Measurements from ENCODE around the gene SCLT1.

Gene SCLT1

DNA sequence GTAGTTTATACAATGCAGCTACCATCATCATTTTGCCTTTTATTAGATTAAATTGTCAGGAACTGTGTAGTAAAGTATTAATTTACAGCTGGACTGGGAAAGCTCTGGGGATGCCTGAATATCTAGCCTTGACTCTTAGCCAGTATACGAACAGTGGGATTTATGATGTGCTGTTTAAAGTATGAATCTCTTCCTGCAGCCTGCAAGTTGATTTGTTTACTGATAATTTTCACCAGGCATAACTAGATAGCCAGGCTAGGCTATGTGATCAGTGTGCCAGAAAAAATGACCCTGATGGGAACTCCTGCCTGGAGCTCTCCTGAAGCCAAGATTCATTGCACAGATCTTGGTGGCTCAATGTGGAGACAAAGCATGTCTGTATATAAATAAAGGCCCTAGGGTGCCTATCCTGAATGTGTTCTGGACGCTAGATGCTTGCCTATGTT lies 119.2 kb downstream of the SCLT1 start:
- no peaks in the 10 kb centered on the region for H3K27me3 ChIP-seq (ENCODE audit: control insufficient read depth in 1 of 2, insufficient read depth in 1 of 2, low read length in 2 of 2)
- no peaks in the 10 kb centered on the region for H3K4me1 ChIP-seq (ENCODE audit: control insufficient read depth, insufficient read depth, low read depth, low read length)
- no peak overlapping the region for H3K14ac ChIP-seq (ENCODE audit: low read length in 2 of 2)
- DNase-seq = peak; percentile 36
- H2BK15ac ChIP-seq (ENCODE audit: low read depth, poor library complexity, severe bottlenecking) = no peak overlapping the region
- H3K27ac ChIP-seq (ENCODE audit: low read length, poor library complexity, severe bottlenecking) = no peak overlapping the region
- 36% methylated on average over 2 of the region's 2 CpGs for WGBS
- H3K23ac ChIP-seq (ENCODE audit: low read length in 2 of 2) = no peak overlapping the region
- H3K4me2 ChIP-seq (ENCODE audit: low read length, poor library complexity, severe bottlenecking) = no peak overlapping the region
- H2AK5ac ChIP-seq (ENCODE audit: low read length, severe bottlenecking) = no peak overlapping the region
- no peak overlapping the region for H2BK120ac ChIP-seq (ENCODE audit: low read depth, low read length)
- peaks cover 2 to 8% of the 10 kb centered on the region in 2 experiments for H3K36me3 ChIP-seq (ENCODE audit: control insufficient read depth in 1 of 2, insufficient read depth in 2 of 2, low read depth in 1 of 2, low read length in 2 of 2)
- H3K4ac ChIP-seq (ENCODE audit: low read depth in 1 of 2, low read length in 2 of 2) = no peak overlapping the region
- H2BK12ac ChIP-seq (ENCODE audit: low read length in 2 of 2) = no peak overlapping the region
- H3K18ac ChIP-seq (ENCODE audit: low read depth in 1 of 2, low read length in 2 of 2) = no peak overlapping the region
- no peak overlapping the region for H2BK5ac ChIP-seq (ENCODE audit: low read depth, low read length, poor library complexity, severe bottlenecking)
- H3K9me3 ChIP-seq (ENCODE audit: control insufficient read depth, low read length) = no peaks in the 10 kb centered on the region
- H3K9ac ChIP-seq (ENCODE audit: low read length) = no peak overlapping the region
- H4K8ac ChIP-seq (ENCODE audit: low read length) = no peak overlapping the region
- H3K79me1 ChIP-seq (replicated peaks; ENCODE audit: low read length, poor library complexity, severe bottlenecking) = no peaks in the 10 kb centered on the region
- H3K4me3 ChIP-seq (ENCODE audit: insufficient read depth in 1 of 2, low read depth in 1 of 2, low read length in 2 of 2) = no peak overlapping the region
- no peak overlapping the region for H2AFZ ChIP-seq (ENCODE audit: low read depth, low read length)
- no peak overlapping the region for H4K91ac ChIP-seq (ENCODE audit: low read length)

GRCh38 chr4:128973384-128973783 lies 120.0 kb downstream of the SCLT1 start:
- H4K91ac ChIP-seq (ENCODE audit: low read length) = no peak overlapping the region
- H2BK12ac ChIP-seq (ENCODE audit: low read length in 2 of 2) = no peak overlapping the region
- H4K8ac ChIP-seq (ENCODE audit: low read length) = no peak overlapping the region
- H3K23ac ChIP-seq (ENCODE audit: low read length in 2 of 2) = no peak overlapping the region
- no peak overlapping the region for H3K18ac ChIP-seq (ENCODE audit: low read depth in 1 of 2, low read length in 2 of 2)
- H3K27me3 ChIP-seq (ENCODE audit: control insufficient read depth in 1 of 2, insufficient read depth in 1 of 2, low read length in 2 of 2) = no peaks in the 10 kb centered on the region
- no peak overlapping the region for H3K27ac ChIP-seq (ENCODE audit: low read length, poor library complexity, severe bottlenecking)
- H3K14ac ChIP-seq (ENCODE audit: low read length in 2 of 2) = no peak overlapping the region
- H3K9me3 ChIP-seq (ENCODE audit: control insufficient read depth, low read length) = no peaks in the 10 kb centered on the region
- H3K9ac ChIP-seq (ENCODE audit: low read length) = no peak overlapping the region
- no peak overlapping the region for H2BK15ac ChIP-seq (ENCODE audit: low read depth, poor library complexity, severe bottlenecking)
- no peak overlapping the region for H3K4me2 ChIP-seq (ENCODE audit: low read length, poor library complexity, severe bottlenecking)
- H2BK120ac ChIP-seq (ENCODE audit: low read depth, low read length) = no peak overlapping the region
- peaks cover 3 to 8% of the 10 kb centered on the region in 2 experiments for H3K36me3 ChIP-seq (ENCODE audit: control insufficient read depth in 1 of 2, insufficient read depth in 2 of 2, low read depth in 1 of 2, low read length in 2 of 2)
- no peak for DNase-seq
- no peak overlapping the region for H2AK5ac ChIP-seq (ENCODE audit: low read length, severe bottlenecking)
- no peak overlapping the region for H3K4ac ChIP-seq (ENCODE audit: low read depth in 1 of 2, low read length in 2 of 2)
- H2BK5ac ChIP-seq (ENCODE audit: low read depth, low read length, poor library complexity, severe bottlenecking) = no peak overlapping the region
- H3K4me3 ChIP-seq (ENCODE audit: insufficient read depth in 1 of 2, low read depth in 1 of 2, low read length in 2 of 2) = no peak overlapping the region
- no peak overlapping the region for H2AFZ ChIP-seq (ENCODE audit: low read depth, low read length)
- H3K4me1 ChIP-seq (ENCODE audit: control insufficient read depth, insufficient read depth, low read depth, low read length) = no peaks in the 10 kb centered on the region
- no peaks in the 10 kb centered on the region for H3K79me1 ChIP-seq (replicated peaks; ENCODE audit: low read length, poor library complexity, severe bottlenecking)

- H2BK12ac ChIP-seq (ENCODE audit: low read length in 2 of 2) = no peak overlapping the region
- no peak overlapping the region for H3K4ac ChIP-seq (ENCODE audit: low read depth in 1 of 2, low read length in 2 of 2)
- no peak overlapping the region for H4K8ac ChIP-seq (ENCODE audit: low read length)
- H3K9ac ChIP-seq (ENCODE audit: low read length) = no peak overlapping the region
- H3K18ac ChIP-seq (ENCODE audit: low read depth in 1 of 2, low read length in 2 of 2) = no peak overlapping the region
- H3K9me3 ChIP-seq (ENCODE audit: control insufficient read depth, low read length) = peaks cover 4% of the 10 kb centered on the region
- H3K4me3 ChIP-seq (ENCODE audit: insufficient read depth in 1 of 2, low read depth in 1 of 2, low read length in 2 of 2) = no peak overlapping the region
- H2BK5ac ChIP-seq (ENCODE audit: low read depth, low read length, poor library complexity, severe bottlenecking) = no peak overlapping the region
- H3K14ac ChIP-seq (ENCODE audit: low read length in 2 of 2) = no peak overlapping the region
- H2BK120ac ChIP-seq (ENCODE audit: low read depth, low read length) = no peak overlapping the region
- H2AK5ac ChIP-seq (ENCODE audit: low read length, severe bottlenecking) = no peak overlapping the region
- no peak overlapping the region for H3K23ac ChIP-seq (ENCODE audit: low read length in 2 of 2)
- no peak overlapping the region for H2BK15ac ChIP-seq (ENCODE audit: low read depth, poor library complexity, severe bottlenecking)
- H3K79me1 ChIP-seq (replicated peaks; ENCODE audit: low read length, poor library complexity, severe bottlenecking) = no peaks in the 10 kb centered on the region
- H3K4me1 ChIP-seq (ENCODE audit: control insufficient read depth, insufficient read depth, low read depth, low read length) = no peaks in the 10 kb centered on the region
- no peak for DNase-seq
- H3K36me3 ChIP-seq (ENCODE audit: control insufficient read depth in 1 of 2, insufficient read depth in 2 of 2, low read depth in 1 of 2, low read length in 2 of 2) = peaks cover 0 to 17% of the 10 kb centered on the region in 2 experiments
- H3K27me3 ChIP-seq (ENCODE audit: control insufficient read depth in 1 of 2, insufficient read depth in 1 of 2, low read length in 2 of 2) = no peaks in the 10 kb centered on the region
- H2AFZ ChIP-seq (ENCODE audit: low read depth, low read length) = no peak overlapping the region
- H4K91ac ChIP-seq (ENCODE audit: low read length) = no peak overlapping the region
- H3K27ac ChIP-seq (ENCODE audit: low read length, poor library complexity, severe bottlenecking) = no peak overlapping the region
- no peak overlapping the region for H3K4me2 ChIP-seq (ENCODE audit: low read length, poor library complexity, severe bottlenecking)
Observed at GRCh38 chr4:128961405-128961804, 131.9 kb downstream of the SCLT1 start.

GRCh38 chr4:128958194-128958593 lies 135.1 kb downstream of the SCLT1 start:
- Histone ChIP-seq H3K23ac (ENCODE audit: low read length in 2 of 2) (no peak overlapping the region), H3K27ac (ENCODE audit: low read length, poor library complexity, severe bottlenecking) (no peak overlapping the region), H3K9me3 (ENCODE audit: control insufficient read depth, low read length) (peaks cover 4% of the 10 kb centered on the region), H3K4me1 (ENCODE audit: control insufficient read depth, insufficient read depth, low read depth, low read length) (no peaks in the 10 kb centered on the region), H2BK12ac (ENCODE audit: low read length in 2 of 2) (no peak overlapping the region), H4K91ac (ENCODE audit: low read length) (no peak overlapping the region), H3K79me1 (replicated peaks; ENCODE audit: low read length, poor library complexity, severe bottlenecking) (no peaks in the 10 kb centered on the region), H3K4me3 (ENCODE audit: insufficient read depth in 1 of 2, low read depth in 1 of 2, low read length in 2 of 2) (no peak overlapping the region), H2BK15ac (ENCODE audit: low read depth, poor library complexity, severe bottlenecking) (no peak overlapping the region), H3K18ac (ENCODE audit: low read depth in 1 of 2, low read length in 2 of 2) (no peak overlapping the region), H2BK5ac (ENCODE audit: low read depth, low read length, poor library complexity, severe bottlenecking) (no peak overlapping the region), H2AK5ac (ENCODE audit: low read length, severe bottlenecking) (no peak overlapping the region), H3K4me2 (ENCODE audit: low read length, poor library complexity, severe bottlenecking) (no peak overlapping the region), H2AFZ (ENCODE audit: low read depth, low read length) (no peak overlapping the region), H3K4ac (ENCODE audit: low read depth in 1 of 2, low read length in 2 of 2) (no peak overlapping the region), H3K9ac (ENCODE audit: low read length) (no peak overlapping the region), H4K8ac (ENCODE audit: low read length) (no peak overlapping the region), H3K14ac (ENCODE audit: low read length in 2 of 2) (no peak overlapping the region), H3K27me3 (ENCODE audit: control insufficient read depth in 1 of 2, insufficient read depth in 1 of 2, low read length in 2 of 2) (no peaks in the 10 kb centered on the region), H3K36me3 (ENCODE audit: control insufficient read depth in 1 of 2, insufficient read depth in 2 of 2, low read depth in 1 of 2, low read length in 2 of 2) (peaks cover 0 to 17% of the 10 kb centered on the region in 2 experiments), H2BK120ac (ENCODE audit: low read depth, low read length) (no peak overlapping the region)
- DNase-seq = peak; percentile 3
- WGBS = 79% methylated on average over 2 of the region's 2 CpGs
